Fibroblast of villous mesenchyme (primary cell): Measurements from ENCODE around the gene OSBPL9. TPM values are rescaled to one million over a fixed set of nuclear protein-coding genes. Genes with fewer than 3 reads are reported as not detected.
"Not testable (repeated sequence)": the region's sequence is repeated elsewhere in the genome, so short reads cannot be mapped to it uniquely, and the experiment has no call there.

Source experiments
- DNase-seq: peaks from one replicate; pipeline ENCODE4 v3.0.0-alpha.2; 2010; ENCODE audit warnings: low read depth
- H3K4me3 ChIP-seq: 2 replicates; pipeline ENCODE4 v1.5.1; 2011; ENCODE audit warnings: low read depth, mild to moderate bottlenecking, low read length
- total RNA-seq: library from RNA; depleted of rRNA; stranded (reverse); fragments of >200 nt; gene quantifications from 2 replicates; pipeline ENCODE4 v1.2.3, GENCODE V29; 2012
- TF ChIP-seq, protein P1 (sequence below): IDR thresholded peaks from 2 replicates; pipeline ENCODE4 v1.5.1; 2012; ENCODE audit warnings: low read depth, mild to moderate bottlenecking, low read length; ENCODE audit not compliant: insufficient read depth

OSBPL9 gene
- total RNA-seq, 1 donor: 103 TPM

DNA sequence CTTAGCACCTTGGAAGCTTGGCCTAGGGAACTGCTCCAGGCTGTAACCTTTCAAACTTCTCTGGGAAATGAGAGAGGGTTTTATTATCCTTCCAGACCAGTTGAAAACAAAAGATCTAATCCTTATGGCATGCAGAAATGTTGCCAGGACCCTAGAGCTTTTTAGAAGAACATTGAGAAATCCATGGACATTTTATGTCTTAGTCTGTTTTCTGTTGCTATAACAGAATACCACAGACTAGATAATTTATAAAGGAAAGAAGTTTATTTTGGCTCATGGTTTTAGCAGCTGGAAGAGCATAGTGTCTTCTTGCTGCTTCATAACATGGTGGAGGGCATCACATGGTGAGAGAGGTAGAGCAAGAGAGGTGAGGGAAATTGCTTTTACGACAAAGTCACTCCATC lies 25.8 kb downstream of the OSBPL9 start:
- H3K4me3 ChIP-seq: no peak overlapping the region
- TF ChIP-seq, protein P1, sequence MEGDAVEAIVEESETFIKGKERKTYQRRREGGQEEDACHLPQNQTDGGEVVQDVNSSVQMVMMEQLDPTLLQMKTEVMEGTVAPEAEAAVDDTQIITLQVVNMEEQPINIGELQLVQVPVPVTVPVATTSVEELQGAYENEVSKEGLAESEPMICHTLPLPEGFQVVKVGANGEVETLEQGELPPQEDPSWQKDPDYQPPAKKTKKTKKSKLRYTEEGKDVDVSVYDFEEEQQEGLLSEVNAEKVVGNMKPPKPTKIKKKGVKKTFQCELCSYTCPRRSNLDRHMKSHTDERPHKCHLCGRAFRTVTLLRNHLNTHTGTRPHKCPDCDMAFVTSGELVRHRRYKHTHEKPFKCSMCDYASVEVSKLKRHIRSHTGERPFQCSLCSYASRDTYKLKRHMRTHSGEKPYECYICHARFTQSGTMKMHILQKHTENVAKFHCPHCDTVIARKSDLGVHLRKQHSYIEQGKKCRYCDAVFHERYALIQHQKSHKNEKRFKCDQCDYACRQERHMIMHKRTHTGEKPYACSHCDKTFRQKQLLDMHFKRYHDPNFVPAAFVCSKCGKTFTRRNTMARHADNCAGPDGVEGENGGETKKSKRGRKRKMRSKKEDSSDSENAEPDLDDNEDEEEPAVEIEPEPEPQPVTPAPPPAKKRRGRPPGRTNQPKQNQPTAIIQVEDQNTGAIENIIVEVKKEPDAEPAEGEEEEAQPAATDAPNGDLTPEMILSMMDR: no peak
- DNase-seq: peak; percentile 97

- TF ChIP-seq, protein P1: no peak
- no peak for DNase-seq
- no peak overlapping the region for H3K4me3 ChIP-seq
Observed at GRCh38 chr1:51643362-51643761, 26.5 kb downstream of the OSBPL9 start.

- TF ChIP-seq, protein P1: no peak
- no peak overlapping the region for H3K4me3 ChIP-seq
- no peak for DNase-seq
Observed at GRCh38 chr1:51644020-51644419, 27.1 kb downstream of the OSBPL9 start.

DNA sequence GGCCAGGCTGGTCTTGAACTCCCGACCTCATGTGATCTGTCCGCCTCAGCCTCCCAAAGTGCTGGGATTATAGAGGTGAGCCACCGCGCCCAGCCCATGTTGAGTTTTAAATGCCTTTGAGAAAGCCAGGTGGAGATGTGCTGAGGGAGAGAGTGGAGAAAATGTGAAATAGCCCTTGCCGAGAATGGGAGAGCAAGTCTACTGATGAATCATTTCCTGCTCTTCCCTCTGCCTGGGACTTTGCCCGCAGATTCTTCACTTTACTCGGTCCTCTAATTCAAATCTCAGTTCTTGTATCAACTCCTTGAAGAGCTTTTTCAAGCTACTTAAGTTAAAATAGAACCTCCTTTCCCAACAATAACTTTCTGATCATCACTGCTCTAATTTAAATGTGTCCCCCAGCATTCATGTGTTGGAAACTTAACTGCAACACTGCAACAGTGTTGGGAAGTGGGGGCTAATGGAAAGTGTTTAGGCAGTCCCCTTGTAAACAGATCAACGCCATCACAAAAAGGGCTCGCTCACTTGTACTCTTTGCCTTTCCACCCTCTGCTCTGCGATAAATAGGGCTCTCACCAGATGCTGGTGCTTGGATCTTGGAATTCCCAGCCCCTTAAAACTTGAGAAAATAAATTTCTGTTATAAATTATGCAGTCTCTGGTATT lies 27.8 kb downstream of the OSBPL9 start:
- no peak overlapping the region for H3K4me3 ChIP-seq
- DNase-seq: peak; percentile 78
- TF ChIP-seq, protein P1: no peak

GRCh38 chr1:51646592-51646991 lies 29.7 kb downstream of the OSBPL9 start:
- not testable (repeated sequence) for H3K4me3 ChIP-seq, DNase-seq

- DNase-seq: peak; percentile 96
- TF ChIP-seq, protein P1: no peak
- no peak overlapping the region for H3K4me3 ChIP-seq
Observed at GRCh38 chr1:51648180-51649109, 31.6 kb downstream of the OSBPL9 start.

DNA sequence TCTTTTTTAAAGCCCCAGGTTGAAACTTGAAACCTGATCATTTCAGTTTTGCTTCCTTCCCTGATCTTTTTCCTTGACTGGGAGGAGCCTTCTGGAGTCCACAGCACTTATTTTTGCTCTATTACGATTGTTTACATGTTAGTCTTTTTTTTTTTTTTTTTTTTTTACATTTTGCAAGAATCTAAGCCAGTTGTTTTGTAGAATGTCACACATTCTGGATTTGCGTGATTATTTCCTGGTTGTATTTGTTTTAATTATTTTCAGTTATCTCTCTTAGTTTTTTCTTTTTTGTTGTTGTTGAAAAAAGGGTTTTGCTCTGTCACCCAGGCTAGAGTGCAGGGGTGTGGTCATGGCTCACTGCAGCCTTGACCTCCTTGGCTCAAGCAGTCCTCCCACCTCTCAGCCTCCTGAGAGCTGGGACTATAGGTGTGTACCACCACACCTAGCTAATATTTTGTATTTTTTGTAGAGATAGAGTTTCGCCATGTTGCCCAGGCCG lies 32.8 kb downstream of the OSBPL9 start:
- peak; percentile 64 for DNase-seq
- TF ChIP-seq, protein P1: no peak

More for the DNA sequence above, 32.8 kb downstream of the OSBPL9 start:
- H3K4me3 ChIP-seq: no peak overlapping the region
